SK-N-SH (cell line): Measurements from ENCODE around the gene CEP112. TPM values are rescaled to one million over a fixed set of nuclear protein-coding genes. Genes with fewer than 3 reads are reported as not detected.

ENCODE experiments used
- CTCF ChIA-PET: fragments of 300-600, 350-600 bp; formaldehyde crosslinking; extraction: SDS; loops from one replicate; lab custom pipeline; 2021; lab: Yijun Ruan, JAX
- POLR2A ChIA-PET: fragments of 350-600 bp; sonication (Branson Sonifier 250); formaldehyde crosslinking; extraction: SDS; loops from one replicate; lab custom pipeline; 2020; ENCODE audit warnings: antibody characterized with exemption, inconsistent platforms; lab: Yijun Ruan, JAX
- DNase-seq: peaks from one replicate; pipeline ENCODE4 v3.0.0; 2012
- H2AFZ ChIP-seq: fragments of 200-600 bp; sonication (generic); 2 replicates; pipeline ENCODE4 v1.8.1; 2016; ENCODE audit warnings: antibody characterized with exemption, mild to moderate bottlenecking, low read depth
- H3F3A ChIP-seq: fragments of 200-600 bp; sonication (generic); replicated peaks from 2 replicates; pipeline ENCODE3; 2016; ENCODE audit warnings: antibody characterized with exemption, mild to moderate bottlenecking; ENCODE audit not compliant: insufficient read depth
- H3K27ac ChIP-seq, 2 experiments: fragments of 200-500 bp in 1 of 2; fragments of 200-600 bp in 1 of 2; sonication (Bioruptor generic) in 1 of 2; sonication (generic), shearing (Covaris generic) in 1 of 2; 2 replicates each; pipeline versions ENCODE4 v1.5.1 to v1.6.1; 2014 to 2016; ENCODE audit warnings: low read depth in 2 of 2, inconsistent platforms in 1 of 2, low read length in 1 of 2, mild to moderate bottlenecking in 1 of 2, mixed read lengths in 1 of 2
- H3K27me3 ChIP-seq: fragments of 200-600 bp; sonication (generic), shearing (Covaris generic); 2 replicates; pipeline ENCODE4 v1.6.1; 2016; ENCODE audit warnings: mixed run types; ENCODE audit not compliant: insufficient read depth
- H3K36me3 ChIP-seq, 2 experiments: fragments of 200-500 bp in 1 of 2; fragments of 200-600 bp in 1 of 2; sonication (Bioruptor generic) in 1 of 2; sonication (generic) in 1 of 2; replicated peaks in 1 of 2; 2 replicates each; pipeline versions ENCODE3 to v1.5.1; 2014 to 2016; ENCODE audit warnings: low read length in 1 of 2, mild to moderate bottlenecking in 1 of 2; ENCODE audit not compliant: insufficient read depth in 2 of 2, control insufficient read depth in 1 of 2
- H3K4me1 ChIP-seq, 2 experiments: fragments of 200-500 bp in 1 of 2; fragments of 200-600 bp in 1 of 2; sonication (Bioruptor generic) in 1 of 2; sonication (generic), shearing (Covaris generic) in 1 of 2; 2 replicates each; pipeline versions ENCODE4 v1.5.1 to v1.6.1; 2014 to 2016; ENCODE audit warnings: low read depth in 1 of 2, low read length in 1 of 2, mixed run types in 1 of 2; ENCODE audit not compliant: insufficient read depth in 2 of 2, control insufficient read depth in 1 of 2
- H3K4me2 ChIP-seq: fragments of 200-600 bp; sonication (generic), shearing (Covaris generic); 2 replicates; pipeline ENCODE4 v1.6.1; 2017; ENCODE audit warnings: mixed run types
- H3K4me3 ChIP-seq, 2 experiments: fragments of 200-500 bp in 1 of 2; fragments of 200-600 bp in 1 of 2; sonication (Bioruptor generic) in 1 of 2; sonication (generic), shearing (Covaris generic) in 1 of 2; 2 replicates each; pipeline versions ENCODE4 v1.5.1 to v1.8.1; 2014 to 2016; ENCODE audit warnings: low read depth in 2 of 2, inconsistent platforms in 1 of 2, low read length in 1 of 2, mild to moderate bottlenecking in 1 of 2, mixed read lengths in 1 of 2, moderate library complexity in 1 of 2
- H3K79me2 ChIP-seq: fragments of 200-600 bp; sonication (generic); 2 replicates; pipeline ENCODE4 v1.8.1; 2017; ENCODE audit warnings: mild to moderate bottlenecking; ENCODE audit not compliant: insufficient read depth
- H3K9ac ChIP-seq: fragments of 200-600 bp; sonication (generic); 2 replicates; pipeline ENCODE4 v1.6.1; 2017; ENCODE audit warnings: mixed run types
- H3K9me2 ChIP-seq: fragments of 200-600 bp; sonication (generic); 2 replicates; pipeline ENCODE4 v1.6.1; 2017; ENCODE audit warnings: mixed run types
- H3K9me3 ChIP-seq: fragments of 200-600 bp; sonication (generic); 2 replicates; pipeline ENCODE4 v1.6.1; 2017; ENCODE audit warnings: mixed run types, mild to moderate bottlenecking, moderate library complexity
- H4K20me1 ChIP-seq: fragments of 200-600 bp; sonication (generic); 2 replicates; pipeline ENCODE4 v1.6.1; 2017; ENCODE audit warnings: mild to moderate bottlenecking, mixed run types; ENCODE audit not compliant: insufficient read depth
- CHD2 ChIP-seq: fragments of 150-350 bp; IDR thresholded peaks from 2 replicates; pipeline ENCODE4 v1.6.1; 2018; ENCODE audit warnings: low read length; ENCODE audit not compliant: partially characterized antibody
- CTCF ChIP-seq: fragments of 200-600 bp; sonication (generic); IDR thresholded peaks from 2 replicates; pipeline ENCODE4 v1.6.1; 2017; ENCODE audit warnings: antibody characterized with exemption, mild to moderate bottlenecking, moderate library complexity
- ELF1 ChIP-seq: IDR thresholded peaks from 2 replicates; pipeline ENCODE4 v1.4.0; 2012
- EP300 ChIP-seq, 2 experiments: IDR thresholded peaks; 2 replicates each; pipeline versions ENCODE4 v1.4.0 to v1.6.1; 2012; ENCODE audit warnings: borderline replicate concordance in 1 of 2, low read depth in 1 of 2, low read length in 1 of 2
- FOXJ3 ChIP-seq: sonication (generic); formaldehyde crosslinking; IDR thresholded peaks from 2 replicates; pipeline ENCODE4 v1.5.1; 2020; ENCODE audit warnings: mild to moderate bottlenecking, missing genetic modification reagents
- GATA2 ChIP-seq: sonication (generic); formaldehyde crosslinking; IDR thresholded peaks from 2 replicates; pipeline ENCODE4 v1.5.0; 2020; ENCODE audit warnings: mild to moderate bottlenecking, missing genetic modification reagents
- MXI1 ChIP-seq: IDR thresholded peaks from 2 replicates; pipeline ENCODE4 v1.6.1; 2012; ENCODE audit warnings: mild to moderate bottlenecking, low read depth, low read length, improper control_type of control experiment
- NFIC ChIP-seq: IDR thresholded peaks from 2 replicates; pipeline ENCODE4 v1.4.0; 2012; ENCODE audit warnings: borderline replicate concordance
- PBX3 ChIP-seq: IDR thresholded peaks from 2 replicates; pipeline ENCODE4; 2012
- POLR2AphosphoS5 ChIP-seq: IDR thresholded peaks from 2 replicates; pipeline ENCODE4 v1.6.1; 2012; ENCODE audit warnings: low read depth, low read length
- RXRA ChIP-seq: IDR thresholded peaks from 2 replicates; pipeline ENCODE4 v1.4.0; 2012; ENCODE audit warnings: low read depth, mild to moderate bottlenecking, borderline replicate concordance
- polyA plus RNA-seq, 3 experiments: library from polyadenylated mRNA; depleted of rRNA; stranded (reverse); fragments of >200 nt; gene quantifications; 2 replicates each; pipeline ENCODE4 v1.2.3, GENCODE V29; 2012
- TF ChIP-seq, protein P1 (sequence below): IDR thresholded peaks from 2 replicates; pipeline ENCODE4 v1.6.1; 2012; ENCODE audit warnings: mild to moderate bottlenecking, low read depth, low read length, moderate library complexity

CEP112 gene
- polyA plus RNA-seq, 1 of the 3 experiments (the other 2 are of a cell fraction) = 7.9 TPM

- TF ChIP-seq, protein P1, sequence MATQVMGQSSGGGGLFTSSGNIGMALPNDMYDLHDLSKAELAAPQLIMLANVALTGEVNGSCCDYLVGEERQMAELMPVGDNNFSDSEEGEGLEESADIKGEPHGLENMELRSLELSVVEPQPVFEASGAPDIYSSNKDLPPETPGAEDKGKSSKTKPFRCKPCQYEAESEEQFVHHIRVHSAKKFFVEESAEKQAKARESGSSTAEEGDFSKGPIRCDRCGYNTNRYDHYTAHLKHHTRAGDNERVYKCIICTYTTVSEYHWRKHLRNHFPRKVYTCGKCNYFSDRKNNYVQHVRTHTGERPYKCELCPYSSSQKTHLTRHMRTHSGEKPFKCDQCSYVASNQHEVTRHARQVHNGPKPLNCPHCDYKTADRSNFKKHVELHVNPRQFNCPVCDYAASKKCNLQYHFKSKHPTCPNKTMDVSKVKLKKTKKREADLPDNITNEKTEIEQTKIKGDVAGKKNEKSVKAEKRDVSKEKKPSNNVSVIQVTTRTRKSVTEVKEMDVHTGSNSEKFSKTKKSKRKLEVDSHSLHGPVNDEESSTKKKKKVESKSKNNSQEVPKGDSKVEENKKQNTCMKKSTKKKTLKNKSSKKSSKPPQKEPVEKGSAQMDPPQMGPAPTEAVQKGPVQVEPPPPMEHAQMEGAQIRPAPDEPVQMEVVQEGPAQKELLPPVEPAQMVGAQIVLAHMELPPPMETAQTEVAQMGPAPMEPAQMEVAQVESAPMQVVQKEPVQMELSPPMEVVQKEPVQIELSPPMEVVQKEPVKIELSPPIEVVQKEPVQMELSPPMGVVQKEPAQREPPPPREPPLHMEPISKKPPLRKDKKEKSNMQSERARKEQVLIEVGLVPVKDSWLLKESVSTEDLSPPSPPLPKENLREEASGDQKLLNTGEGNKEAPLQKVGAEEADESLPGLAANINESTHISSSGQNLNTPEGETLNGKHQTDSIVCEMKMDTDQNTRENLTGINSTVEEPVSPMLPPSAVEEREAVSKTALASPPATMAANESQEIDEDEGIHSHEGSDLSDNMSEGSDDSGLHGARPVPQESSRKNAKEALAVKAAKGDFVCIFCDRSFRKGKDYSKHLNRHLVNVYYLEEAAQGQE = no peak
- TF ChIP-seq RXRA (no peak), POLR2AphosphoS5 (no peak)
These were observed 450.2 kb downstream of the CEP112 start (continued) for GRCh38 chr17:65741710-65742109.

DNA sequence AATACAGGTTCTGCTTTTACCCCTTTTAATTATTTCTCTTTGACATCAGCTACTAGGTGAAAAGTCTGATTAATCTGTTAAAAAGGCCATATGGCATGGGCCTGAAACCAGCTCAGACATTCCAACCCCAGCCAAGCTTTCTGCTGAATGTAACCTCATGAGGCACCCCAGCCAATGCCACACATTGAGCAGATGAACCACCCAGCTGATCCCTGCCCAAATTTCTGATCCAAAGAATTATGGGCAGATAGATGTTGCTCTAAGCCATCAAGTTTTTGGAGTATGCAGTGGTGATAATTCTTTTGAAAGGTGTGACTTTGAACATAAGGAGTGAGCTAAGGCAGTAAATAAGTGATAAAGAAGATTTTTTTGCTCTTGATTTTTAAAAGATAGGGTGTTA is 452.9 kb downstream of the CEP112 start:
- Histone ChIP-seq H3K4me1 (peaks cover 0 to 12% of the 10 kb centered on the region in 2 experiments; a peak in 3 of 4 replicates), H3K36me3 (no peaks in the 10 kb centered on the region), H3K9me2 (no peaks in the 10 kb centered on the region), H3K79me2 (no peaks in the 10 kb centered on the region), H3F3A (peaks cover 26% of the 10 kb centered on the region), H3K4me2 (no peak overlapping the region), H4K20me1 (no peaks in the 10 kb centered on the region), H3K9me3 (no peaks in the 10 kb centered on the region), H2AFZ (no peak overlapping the region), H3K4me3 (no peak overlapping the region), H3K9ac (no peak overlapping the region), H3K27ac (no peak overlapping the region), H3K27me3 (no peaks in the 10 kb centered on the region)
- no peak for DNase-seq
- ChIA-PET POLR2A (no interaction called here), CTCF (interaction anchor here (0.7 kb wide), 1 partner anchor 18 kb away, joined by 3 read pairs; no protein-coding TSS in a partner anchor)
- TF ChIP-seq NFIC (no peak), MXI1 (no peak), POLR2AphosphoS5 (no peak), GATA2 (CRISPR knock-in tag) (no peak), EP300 (IDR thresholded peaks at IDR 0.05; ENCODE audit: borderline replicate concordance in 1 of 2, low read depth in 1 of 2, low read length in 1 of 2) (no peak), ELF1 (no peak), FOXJ3 (CRISPR knock-in tag) (no peak), PBX3 (no peak), CHD2 (no peak), CTCF (no peak)
